Measurements from ENCODE around the gene HNRNPC. TPM values are rescaled to one million over a fixed set of nuclear protein-coding genes. Genes with fewer than 3 reads are reported as not detected.

Gene HNRNPC
- total RNA-seq, 1 donor from 2014 or later: 388 TPM

- Histone ChIP-seq H3K9me3 (no peaks in the 10 kb centered on the region), H3K27ac (peak overlapping the region; percentile 91), H3K4me3 (peak overlapping the region; percentile 74), H3K27me3 (ENCODE audit: low read depth) (no peaks in the 10 kb centered on the region), H3K4me1 (peaks cover 58% of the 10 kb centered on the region), H3K36me3 (peaks cover 49% of the 10 kb centered on the region)
- ATAC-seq (peak in 1 of 2 donors; percentile 29), DNase-seq (no peak)
- TF ChIP-seq, protein P1, sequence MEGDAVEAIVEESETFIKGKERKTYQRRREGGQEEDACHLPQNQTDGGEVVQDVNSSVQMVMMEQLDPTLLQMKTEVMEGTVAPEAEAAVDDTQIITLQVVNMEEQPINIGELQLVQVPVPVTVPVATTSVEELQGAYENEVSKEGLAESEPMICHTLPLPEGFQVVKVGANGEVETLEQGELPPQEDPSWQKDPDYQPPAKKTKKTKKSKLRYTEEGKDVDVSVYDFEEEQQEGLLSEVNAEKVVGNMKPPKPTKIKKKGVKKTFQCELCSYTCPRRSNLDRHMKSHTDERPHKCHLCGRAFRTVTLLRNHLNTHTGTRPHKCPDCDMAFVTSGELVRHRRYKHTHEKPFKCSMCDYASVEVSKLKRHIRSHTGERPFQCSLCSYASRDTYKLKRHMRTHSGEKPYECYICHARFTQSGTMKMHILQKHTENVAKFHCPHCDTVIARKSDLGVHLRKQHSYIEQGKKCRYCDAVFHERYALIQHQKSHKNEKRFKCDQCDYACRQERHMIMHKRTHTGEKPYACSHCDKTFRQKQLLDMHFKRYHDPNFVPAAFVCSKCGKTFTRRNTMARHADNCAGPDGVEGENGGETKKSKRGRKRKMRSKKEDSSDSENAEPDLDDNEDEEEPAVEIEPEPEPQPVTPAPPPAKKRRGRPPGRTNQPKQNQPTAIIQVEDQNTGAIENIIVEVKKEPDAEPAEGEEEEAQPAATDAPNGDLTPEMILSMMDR (IDR thresholded peaks at IDR 0.05): no peak
- intact Hi-C loops (cut with DNase I): no loop called here
Measured at GRCh38 chr14:21267886-21268616, 1.2 kb downstream of the HNRNPC start.

DNA sequence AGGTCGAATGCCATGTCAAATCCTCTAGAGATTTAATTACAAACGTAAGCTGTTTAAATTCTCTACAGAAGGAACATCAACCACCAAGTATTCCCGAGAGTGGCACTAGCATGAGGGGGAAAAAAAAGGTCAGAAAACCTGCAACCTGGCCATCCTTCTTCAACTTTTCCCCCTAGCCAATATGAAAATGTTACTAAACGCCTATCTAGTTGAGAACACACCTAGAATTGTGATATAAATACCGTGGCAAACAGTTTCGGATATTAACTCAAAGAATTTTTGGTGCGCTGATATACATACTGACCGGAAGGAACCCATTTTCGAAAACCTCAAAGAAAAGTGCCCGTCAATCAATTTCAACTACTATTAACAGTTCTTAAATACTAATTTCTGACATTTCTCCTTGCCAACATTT, 1.8 kb downstream of the HNRNPC start:
- H3K27ac ChIP-seq: peak overlapping the region; percentile 13
- no peak for ATAC-seq
- H3K9me3 ChIP-seq: no peaks in the 10 kb centered on the region
- TF ChIP-seq, protein P1 (IDR thresholded peaks at IDR 0.05): no peak
- peaks cover 64% of the 10 kb centered on the region for H3K4me1 ChIP-seq
- H3K36me3 ChIP-seq: peaks cover 55% of the 10 kb centered on the region
- peak overlapping the region; percentile 74 for H3K4me3 ChIP-seq
- intact Hi-C loops (cut with DNase I): no loop called here
- no peak for DNase-seq
- H3K27me3 ChIP-seq (ENCODE audit: low read depth): no peaks in the 10 kb centered on the region

- ATAC-seq: peak in 1 of 2 donors; percentile 60
- peaks cover 87% of the 10 kb centered on the region for H3K36me3 ChIP-seq
- no peak overlapping the region for H3K4me3 ChIP-seq
- no peak overlapping the region for H3K27ac ChIP-seq
- H3K4me1 ChIP-seq: peaks cover 71% of the 10 kb centered on the region
- H3K9me3 ChIP-seq: no peaks in the 10 kb centered on the region
- TF ChIP-seq, protein P1 (IDR thresholded peaks at IDR 0.05): no peak
- no peak for DNase-seq
- H3K27me3 ChIP-seq (ENCODE audit: low read depth): no peaks in the 10 kb centered on the region
- intact Hi-C loops (cut with DNase I): no loop called here
Measured at GRCh38 chr14:21264025-21264801, 5.0 kb downstream of the HNRNPC start.

DNA sequence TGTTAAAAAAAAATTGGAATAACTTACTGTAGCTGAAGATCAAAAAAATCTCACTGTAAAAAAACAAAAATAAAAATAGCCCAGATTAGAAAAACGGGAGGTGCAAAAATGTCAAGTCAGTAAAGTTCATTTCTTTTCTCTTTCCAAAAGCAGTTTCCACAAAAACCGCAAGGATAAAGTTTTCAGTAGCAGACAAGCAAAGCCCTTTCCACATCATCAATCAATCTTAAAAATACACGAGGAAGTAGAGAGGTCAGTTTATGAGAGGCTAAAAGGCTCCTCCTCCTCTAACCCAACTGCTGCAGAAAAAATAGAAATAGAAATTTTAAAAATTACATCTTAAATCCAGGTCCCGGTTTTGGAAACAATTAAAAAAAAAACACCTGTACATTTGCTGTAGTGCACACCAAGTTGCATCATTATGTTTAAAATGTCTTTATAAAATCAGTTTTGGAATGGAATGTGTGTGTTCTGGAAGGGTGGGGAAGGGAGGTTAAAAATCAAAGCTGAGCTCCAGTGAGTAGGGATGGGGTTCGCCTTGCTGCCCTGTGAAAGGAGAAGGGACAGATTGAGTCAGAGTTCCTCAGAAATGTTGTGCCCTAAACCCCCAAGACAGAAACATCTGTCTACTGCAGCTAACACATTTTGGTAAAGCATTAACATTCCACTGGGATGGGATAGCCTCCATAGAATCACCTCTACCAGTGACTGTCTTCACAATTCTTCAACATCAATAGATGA, 5.8 kb downstream of the HNRNPC start:
- Histone ChIP-seq H3K27me3 (ENCODE audit: low read depth) (no peaks in the 10 kb centered on the region), H3K27ac (no peak overlapping the region), H3K9me3 (no peaks in the 10 kb centered on the region), H3K4me1 (peaks cover 78% of the 10 kb centered on the region), H3K4me3 (no peak overlapping the region), H3K36me3 (peaks cover 95% of the 10 kb centered on the region)
- TF ChIP-seq, protein P1 (IDR thresholded peaks at IDR 0.05): no peak
- intact Hi-C loops (cut with DNase I): no loop called here
- ATAC-seq: no peak
- DNase-seq: no peak

DNA sequence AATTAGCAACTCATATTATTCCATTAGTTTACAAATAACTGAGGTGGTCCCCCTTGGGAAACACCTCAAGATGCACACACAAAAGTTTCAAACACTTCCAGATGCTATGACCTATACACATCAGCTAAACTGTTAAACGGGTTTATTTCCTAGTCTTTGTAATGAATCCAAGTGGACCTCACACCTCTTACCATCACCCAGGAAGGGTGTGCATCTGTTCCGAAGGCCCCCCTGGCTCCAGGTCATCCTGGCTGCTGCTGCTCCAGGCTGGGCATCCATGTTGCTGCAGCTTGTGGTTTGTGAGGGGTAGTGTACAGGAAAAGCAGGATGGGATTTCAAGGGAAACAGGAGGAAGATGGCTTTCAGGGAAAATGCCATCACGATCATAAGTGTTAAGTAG, 6.8 kb downstream of the HNRNPC start:
- intact Hi-C loops (cut with DNase I): no loop called here
- no peak overlapping the region for H3K4me3 ChIP-seq
- no peak for DNase-seq
- no peaks in the 10 kb centered on the region for H3K9me3 ChIP-seq
- H3K36me3 ChIP-seq: peaks cover 100% of the 10 kb centered on the region
- H3K27ac ChIP-seq: no peak overlapping the region
- TF ChIP-seq, protein P1 (IDR thresholded peaks at IDR 0.05): no peak
- ATAC-seq: no peak
- no peaks in the 10 kb centered on the region for H3K27me3 ChIP-seq (ENCODE audit: low read depth)
- peaks cover 83% of the 10 kb centered on the region for H3K4me1 ChIP-seq
